Measurements from ENCODE around the gene DBNL.

Gene DBNL

GRCh38 chr7:44100458-44101302 is 56.2 kb downstream of the DBNL start:
- no peak for DNase-seq (ENCODE audit: low spot score)

GRCh38 chr7:44101303-44101965 is 56.9 kb downstream of the DBNL start:
- no peak for DNase-seq (ENCODE audit: low spot score)

- no peak for DNase-seq (ENCODE audit: low spot score)
These were observed 57.7 kb downstream of the DBNL start for GRCh38 chr7:44101966-44102845.

GRCh38 chr7:44102846-44103565 is 58.5 kb downstream of the DBNL start:
- DNase-seq (ENCODE audit: low spot score) = no peak

- no peak for DNase-seq (ENCODE audit: low spot score)
These were observed 59.0 kb downstream of the DBNL start for GRCh38 chr7:44103566-44103922.

GRCh38 chr7:44103923-44104859 is 59.7 kb downstream of the DBNL start, which contains the start of gene AEBP1:
Gene AEBP1, plus strand, starts transcription at chr7:44104345. Its CDS starts 321 bp downstream, at chr7:44104666.
- no peak for DNase-seq (ENCODE audit: low spot score)

GRCh38 chr7:44104860-44105771 is 60.6 kb downstream of the DBNL start:
- DNase-seq (ENCODE audit: low spot score) = peak; percentile 61

- no peak for DNase-seq (ENCODE audit: low spot score)
These were observed 61.3 kb downstream of the DBNL start for GRCh38 chr7:44105832-44106231.

- no peak for DNase-seq (ENCODE audit: low spot score)
These were observed 62.0 kb downstream of the DBNL start for GRCh38 chr7:44106311-44107065.

- DNase-seq (ENCODE audit: low spot score) = no peak
These were observed 62.8 kb downstream of the DBNL start for GRCh38 chr7:44107116-44107960.

- no peak for DNase-seq (ENCODE audit: low spot score)
These were observed 63.7 kb downstream of the DBNL start for GRCh38 chr7:44107961-44108767.

GRCh38 chr7:44108768-44109750 is 64.6 kb downstream of the DBNL start:
- DNase-seq (ENCODE audit: low spot score) = no peak

- DNase-seq (ENCODE audit: low spot score) = no peak
These were observed 65.5 kb downstream of the DBNL start for GRCh38 chr7:44109991-44110390.

GRCh38 chr7:44110719-44111635 is 66.5 kb downstream of the DBNL start:
- no peak for DNase-seq (ENCODE audit: low spot score)
